ENCODE results near the gene LBR. TPM values are rescaled to one million over a fixed set of nuclear protein-coding genes. Genes with fewer than 3 reads are reported as not detected.
A peak's percentile ranks its signal among the peaks of the same experiment; 100 is the strongest.

Gene LBR
- total RNA-seq, 1 donor from 2014 or later = 41.5 TPM

- DNase-seq (ENCODE audit: extremely low spot score in 2 of 2) = peak in 1 of 2 donors; percentile 90
- Histone ChIP-seq H3K27ac (no peak overlapping the region), H3K4me1 (peaks cover 12% of the 10 kb centered on the region)
These were observed 43.2 kb upstream of the LBR start for GRCh38 chr1:225471109-225471452.

GRCh38 chr1:225470211-225471108 is 42.6 kb upstream of the LBR start:
- H3K4me1 ChIP-seq = peaks cover 12% of the 10 kb centered on the region
- no peak for TF ChIP-seq CTCF (IDR thresholded peaks at IDR 0.05)
- no peak for TF ChIP-seq POLR2AphosphoS5 (IDR thresholded peaks at IDR 0.05; ENCODE audit: insufficient read depth in 1 of 2, low read depth in 1 of 2)
- TF ChIP-seq POLR2A (IDR thresholded peaks at IDR 0.05) = no peak
- H3K36me3 ChIP-seq = no peaks in the 10 kb centered on the region
- H3K27ac ChIP-seq = no peak overlapping the region
- no peaks in the 10 kb centered on the region for H3K27me3 ChIP-seq
- DNase-seq (ENCODE audit: extremely low spot score in 2 of 2) = peak in 1 of 2 donors; percentile 83
- H3K4me3 ChIP-seq = no peak overlapping the region
- no peaks in the 10 kb centered on the region for H3K9me3 ChIP-seq
- intact Hi-C loops (cut with DNase I) = loop anchor here (10.0 kb wide), 1 partner anchor 374 kb away; no protein-coding TSS in a partner anchor

More at GRCh38 chr1:225471109-225471452, 43.2 kb upstream of the LBR start:
- no peaks in the 10 kb centered on the region for H3K27me3 ChIP-seq
- H3K9me3 ChIP-seq = no peaks in the 10 kb centered on the region
- intact Hi-C loops (cut with DNase I) = loop anchor here (10.0 kb wide), 1 partner anchor 374 kb away; no protein-coding TSS in a partner anchor
- no peak for TF ChIP-seq POLR2A (IDR thresholded peaks at IDR 0.05)
- no peak for TF ChIP-seq CTCF (IDR thresholded peaks at IDR 0.05)
- no peak for TF ChIP-seq POLR2AphosphoS5 (IDR thresholded peaks at IDR 0.05; ENCODE audit: insufficient read depth in 1 of 2, low read depth in 1 of 2)
- no peaks in the 10 kb centered on the region for H3K36me3 ChIP-seq
- H3K4me3 ChIP-seq = no peak overlapping the region

GRCh38 chr1:225469051-225469450 is 41.2 kb upstream of the LBR start:
- Histone ChIP-seq H3K27me3 (no peaks in the 10 kb centered on the region), H3K4me3 (no peak overlapping the region), H3K9me3 (no peaks in the 10 kb centered on the region), H3K4me1 (peaks cover 12% of the 10 kb centered on the region), H3K27ac (no peak overlapping the region), H3K36me3 (no peaks in the 10 kb centered on the region)
- no peak for TF ChIP-seq CTCF (IDR thresholded peaks at IDR 0.05)
- no peak for TF ChIP-seq POLR2A (IDR thresholded peaks at IDR 0.05)
- no peak for TF ChIP-seq POLR2AphosphoS5 (IDR thresholded peaks at IDR 0.05; ENCODE audit: insufficient read depth in 1 of 2, low read depth in 1 of 2)
- DNase-seq (ENCODE audit: extremely low spot score in 2 of 2) = no peak
- intact Hi-C loops (cut with DNase I) = no loop called here

GRCh38 chr1:225468270-225469020 is 40.6 kb upstream of the LBR start:
- Histone ChIP-seq H3K4me1 (peaks cover 18% of the 10 kb centered on the region), H3K4me3 (peak overlapping the region in 1 of 2 donors; percentile 42), H3K36me3 (no peaks in the 10 kb centered on the region), H3K9me3 (no peaks in the 10 kb centered on the region), H3K27me3 (no peaks in the 10 kb centered on the region), H3K27ac (peak overlapping the region; percentile 58)
- intact Hi-C loops (cut with DNase I) = no loop called here
- DNase-seq (ENCODE audit: extremely low spot score in 2 of 2) = no peak
- TF ChIP-seq POLR2AphosphoS5 (IDR thresholded peaks at IDR 0.05; ENCODE audit: insufficient read depth in 1 of 2, low read depth in 1 of 2) (no peak), POLR2A (IDR thresholded peaks at IDR 0.05) (no peak), CTCF (IDR thresholded peaks at IDR 0.05) (no peak)
